HEK293 (cell line): ENCODE measurements around the gene NEO1.

Experiments used
- CTCF ChIA-PET: fragments of 350-600 bp; formaldehyde crosslinking; extraction: SDS; loops from one replicate; lab custom pipeline; 2021; ENCODE audit warnings: antibody characterized with exemption; lab: Yijun Ruan, JAX
- POLR2A ChIA-PET: fragments of 300-600 bp; formaldehyde crosslinking; extraction: SDS; loops from one replicate; lab custom pipeline; 2020; ENCODE audit warnings: antibody characterized with exemption, inconsistent platforms; lab: Yijun Ruan, JAX
- H3K27ac ChIP-seq: fragments of 200-500 bp; sonication (Bioruptor generic); 2 replicates; pipeline ENCODE4 v1.5.1; 2014; ENCODE audit warnings: low read depth, low read length, control low read depth, inconsistent platforms; ENCODE audit errors: extremely low read depth
- H3K36me3 ChIP-seq, 2 experiments: fragments of 200-500 bp in 1 of 2; sonication (Bioruptor generic) in 1 of 2; 1 replicate in 1 of 2; 2 replicates in 1 of 2; pipeline ENCODE4 v1.5.1; 2014 to 2017; ENCODE audit warnings: inconsistent platforms in 2 of 2, low read length in 2 of 2; ENCODE audit not compliant: control insufficient read depth in 2 of 2, insufficient read depth in 1 of 2
- H3K4me1 ChIP-seq: fragments of 200-500 bp; sonication (Bioruptor generic); 2 replicates; pipeline ENCODE4 v1.5.1; 2014; ENCODE audit warnings: mild to moderate bottlenecking, low read length, inconsistent platforms; ENCODE audit not compliant: control insufficient read depth, insufficient read depth
- H3K4me3 ChIP-seq: 2 replicates; pipeline ENCODE4 v1.5.1; 2011; ENCODE audit warnings: low read depth, mild to moderate bottlenecking, control low read depth, low read length, moderate library complexity
- H3K9me3 ChIP-seq: fragments of 200-500 bp; sonication (Bioruptor generic); 2 replicates; pipeline ENCODE4 v1.5.1; 2014; ENCODE audit warnings: low read depth, low read length, inconsistent platforms; ENCODE audit not compliant: control insufficient read depth, insufficient read depth
- BCL11A ChIP-seq: fragments of 450-650 bp; formaldehyde crosslinking; IDR thresholded peaks from 2 replicates; pipeline ENCODE4 v1.5.1; 2016; ENCODE audit warnings: low read depth, missing biosample characterization, missing genetic modification characterization
- GLIS1 ChIP-seq: fragments of 450-650 bp; formaldehyde crosslinking; IDR thresholded peaks from 2 replicates; pipeline ENCODE4 v1.5.1; 2016; ENCODE audit warnings: missing biosample characterization, missing genetic modification characterization
- KLF17 ChIP-seq: fragments of 450-650 bp; formaldehyde crosslinking; IDR thresholded peaks from 2 replicates; pipeline ENCODE4 v1.5.1; 2016; ENCODE audit warnings: missing biosample characterization, missing genetic modification characterization
- KLF7 ChIP-seq: fragments of 450-650 bp; formaldehyde crosslinking; IDR thresholded peaks from 2 replicates; pipeline ENCODE4 v1.5.1; 2016; ENCODE audit warnings: missing biosample characterization, missing genetic modification characterization, borderline replicate concordance
- RBAK ChIP-seq: fragments of 450-650 bp; formaldehyde crosslinking; IDR thresholded peaks from 2 replicates; pipeline ENCODE4 v1.5.1; 2016; ENCODE audit warnings: missing biosample characterization, missing genetic modification characterization
- REST ChIP-seq: fragments of 450-650 bp; formaldehyde crosslinking; IDR thresholded peaks from 2 replicates; pipeline ENCODE4 v1.5.1; 2016; ENCODE audit warnings: missing biosample characterization, missing genetic modification characterization
- SCRT2 ChIP-seq: fragments of 450-650 bp; formaldehyde crosslinking; IDR thresholded peaks from 2 replicates; pipeline ENCODE4 v1.5.1; 2016; ENCODE audit warnings: missing biosample characterization, missing genetic modification characterization
- SP7 ChIP-seq: fragments of 450-650 bp; formaldehyde crosslinking; IDR thresholded peaks from 2 replicates; pipeline ENCODE4 v1.5.1; 2016; ENCODE audit warnings: missing biosample characterization, missing genetic modification characterization
- YY1 ChIP-seq: fragments of 450-650 bp; formaldehyde crosslinking; IDR thresholded peaks from 2 replicates; pipeline ENCODE4 v1.5.1; 2018; ENCODE audit warnings: missing biosample characterization, missing genetic modification characterization
- ZFP41 ChIP-seq: fragments of 450-650 bp; formaldehyde crosslinking; IDR thresholded peaks from 2 replicates; pipeline ENCODE4 v1.5.1; 2016; ENCODE audit warnings: missing biosample characterization, missing genetic modification characterization, borderline replicate concordance
- ZNF121 ChIP-seq: fragments of 450-650 bp; formaldehyde crosslinking; IDR thresholded peaks from 2 replicates; pipeline ENCODE4 v1.5.1; 2016; ENCODE audit warnings: missing biosample characterization, missing genetic modification characterization
- ZNF169 ChIP-seq: fragments of 450-650 bp; formaldehyde crosslinking; IDR thresholded peaks from 2 replicates; pipeline ENCODE4 v1.5.1; 2016; ENCODE audit warnings: missing biosample characterization, missing genetic modification characterization
- ZNF248 ChIP-seq: fragments of 450-650 bp; formaldehyde crosslinking; IDR thresholded peaks from 2 replicates; pipeline ENCODE4 v1.5.1; 2017; ENCODE audit warnings: missing biosample characterization, missing genetic modification characterization
- ZNF302 ChIP-seq: fragments of 450-650 bp; formaldehyde crosslinking; IDR thresholded peaks from 2 replicates; pipeline ENCODE4 v1.5.1; 2016; ENCODE audit warnings: missing biosample characterization, missing genetic modification characterization, low read depth
- ZNF404 ChIP-seq: fragments of 450-650 bp; formaldehyde crosslinking; IDR thresholded peaks from 2 replicates; pipeline ENCODE4 v1.5.1; 2017; ENCODE audit warnings: missing biosample characterization, missing genetic modification characterization
- ZNF501 ChIP-seq: fragments of 450-650 bp; formaldehyde crosslinking; IDR thresholded peaks from 2 replicates; pipeline ENCODE4 v1.5.1; 2016; ENCODE audit warnings: missing biosample characterization, missing genetic modification characterization
- ZNF555 ChIP-seq: fragments of 450-650 bp; formaldehyde crosslinking; conservative IDR thresholded peaks from 2 replicates; pipeline ENCODE4 v1.5.1; 2017; ENCODE audit warnings: missing biosample characterization, mild to moderate bottlenecking, missing genetic modification characterization, inconsistent platforms
- ZNF560 ChIP-seq: fragments of 450-650 bp; formaldehyde crosslinking; IDR thresholded peaks from 2 replicates; pipeline ENCODE4 v1.5.1; 2017; ENCODE audit warnings: missing biosample characterization, missing genetic modification characterization, borderline replicate concordance
- ZNF580 ChIP-seq: fragments of 450-650 bp; formaldehyde crosslinking; IDR thresholded peaks from 2 replicates; pipeline ENCODE4 v1.5.1; 2016; ENCODE audit warnings: missing biosample characterization, missing genetic modification characterization
- ZNF596 ChIP-seq: fragments of 450-650 bp; IDR thresholded peaks from 2 replicates; pipeline ENCODE4 v1.5.0; 2018; ENCODE audit warnings: missing biosample characterization, mild to moderate bottlenecking, missing genetic modification characterization, moderate library complexity
- ZNF600 ChIP-seq: fragments of 450-650 bp; formaldehyde crosslinking; IDR thresholded peaks from 2 replicates; pipeline ENCODE4 v1.5.1; 2016; ENCODE audit warnings: missing biosample characterization, missing genetic modification characterization
- ZNF654 ChIP-seq: fragments of 450-650 bp; formaldehyde crosslinking; IDR thresholded peaks from 2 replicates; pipeline ENCODE4 v1.5.1; 2016; ENCODE audit warnings: low read depth, missing biosample characterization, missing genetic modification characterization
- ZNF707 ChIP-seq: fragments of 450-650 bp; formaldehyde crosslinking; IDR thresholded peaks from 2 replicates; pipeline ENCODE4 v1.5.1; 2016; ENCODE audit warnings: missing biosample characterization, missing genetic modification characterization
- TF ChIP-seq, protein P1 (sequence below): fragments of 450-650 bp; formaldehyde crosslinking; IDR thresholded peaks from 2 replicates; pipeline ENCODE4; 2016; ENCODE audit warnings: missing biosample characterization, missing genetic modification characterization
- TF ChIP-seq, protein P2 (sequence below): sonication (generic); formaldehyde crosslinking; IDR thresholded peaks from 2 replicates; pipeline ENCODE4 v1.8.1; 2022; ENCODE audit warnings: mild to moderate bottlenecking, moderate library complexity, missing genetic modification reagents
- TF ChIP-seq, protein P3 (sequence below): fragments of 450-650 bp; formaldehyde crosslinking; IDR thresholded peaks from 2 replicates; pipeline ENCODE4 v1.5.1; 2016; ENCODE audit warnings: missing biosample characterization, missing genetic modification characterization

NEO1 gene

GRCh38 chr15:73295630-73296286, 243.5 kb downstream of the NEO1 start:
- H3K27ac ChIP-seq, result no peak overlapping the region
- H3K36me3 ChIP-seq, result peaks cover 17 to 40% of the 10 kb centered on the region in 2 experiments
- H3K4me3 ChIP-seq, result no peak overlapping the region
- no peaks in the 10 kb centered on the region for H3K4me1 ChIP-seq
- TF ChIP-seq KLF7 (tag by site-specific recombination) (no peak), SP7 (tag by site-specific recombination) (no peak), ZNF169 (tag by site-specific recombination) (no peak), ZNF560 (no peak), ZNF596 (tag by site-specific recombination) (no peak), ZNF580 (tag by site-specific recombination) (no peak)
- TF ChIP-seq, protein P1, sequence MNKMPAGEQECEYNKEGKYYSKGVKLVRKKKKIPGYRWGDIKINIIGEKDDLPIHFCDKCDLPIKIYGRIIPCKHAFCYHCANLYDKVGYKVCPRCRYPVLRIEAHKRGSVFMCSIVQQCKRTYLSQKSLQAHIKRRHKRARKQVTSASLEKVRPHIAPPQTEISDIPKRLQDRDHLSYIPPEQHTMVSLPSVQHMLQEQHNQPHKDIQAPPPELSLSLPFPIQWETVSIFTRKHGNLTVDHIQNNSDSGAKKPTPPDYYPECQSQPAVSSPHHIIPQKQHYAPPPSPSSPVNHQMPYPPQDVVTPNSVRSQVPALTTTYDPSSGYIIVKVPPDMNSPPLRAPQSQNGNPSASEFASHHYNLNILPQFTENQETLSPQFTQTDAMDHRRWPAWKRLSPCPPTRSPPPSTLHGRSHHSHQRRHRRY (tag by site-specific recombination), result no peak
- TF ChIP-seq, protein P2, sequence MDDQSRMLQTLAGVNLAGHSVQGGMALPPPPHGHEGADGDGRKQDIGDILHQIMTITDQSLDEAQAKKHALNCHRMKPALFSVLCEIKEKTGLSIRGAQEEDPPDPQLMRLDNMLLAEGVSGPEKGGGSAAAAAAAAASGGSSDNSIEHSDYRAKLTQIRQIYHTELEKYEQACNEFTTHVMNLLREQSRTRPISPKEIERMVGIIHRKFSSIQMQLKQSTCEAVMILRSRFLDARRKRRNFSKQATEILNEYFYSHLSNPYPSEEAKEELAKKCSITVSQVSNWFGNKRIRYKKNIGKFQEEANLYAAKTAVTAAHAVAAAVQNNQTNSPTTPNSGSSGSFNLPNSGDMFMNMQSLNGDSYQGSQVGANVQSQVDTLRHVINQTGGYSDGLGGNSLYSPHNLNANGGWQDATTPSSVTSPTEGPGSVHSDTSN (CRISPR knock-in tag), result no peak
- TF ChIP-seq, protein P3, sequence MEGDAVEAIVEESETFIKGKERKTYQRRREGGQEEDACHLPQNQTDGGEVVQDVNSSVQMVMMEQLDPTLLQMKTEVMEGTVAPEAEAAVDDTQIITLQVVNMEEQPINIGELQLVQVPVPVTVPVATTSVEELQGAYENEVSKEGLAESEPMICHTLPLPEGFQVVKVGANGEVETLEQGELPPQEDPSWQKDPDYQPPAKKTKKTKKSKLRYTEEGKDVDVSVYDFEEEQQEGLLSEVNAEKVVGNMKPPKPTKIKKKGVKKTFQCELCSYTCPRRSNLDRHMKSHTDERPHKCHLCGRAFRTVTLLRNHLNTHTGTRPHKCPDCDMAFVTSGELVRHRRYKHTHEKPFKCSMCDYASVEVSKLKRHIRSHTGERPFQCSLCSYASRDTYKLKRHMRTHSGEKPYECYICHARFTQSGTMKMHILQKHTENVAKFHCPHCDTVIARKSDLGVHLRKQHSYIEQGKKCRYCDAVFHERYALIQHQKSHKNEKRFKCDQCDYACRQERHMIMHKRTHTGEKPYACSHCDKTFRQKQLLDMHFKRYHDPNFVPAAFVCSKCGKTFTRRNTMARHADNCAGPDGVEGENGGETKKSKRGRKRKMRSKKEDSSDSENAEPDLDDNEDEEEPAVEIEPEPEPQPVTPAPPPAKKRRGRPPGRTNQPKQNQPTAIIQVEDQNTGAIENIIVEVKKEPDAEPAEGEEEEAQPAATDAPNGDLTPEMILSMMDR (tag by site-specific recombination), result no peak
- CTCF ChIA-PET, result interaction anchor here (0.8 to 1.5 kb wide), 3 partner anchors 10 to 30 kb away, joined by 3 to 5 read pairs (median 3); no protein-coding TSS in a partner anchor
- H3K9me3 ChIP-seq, result no peaks in the 10 kb centered on the region
- POLR2A ChIA-PET, result no interaction called here

GRCh38 chr15:73296609-73297353, 244.5 kb downstream of the NEO1 start:
- POLR2A ChIA-PET, result no interaction called here
- Histone ChIP-seq H3K4me1 (no peaks in the 10 kb centered on the region), H3K36me3 (peaks cover 21 to 46% of the 10 kb centered on the region in 2 experiments), H3K27ac (no peak overlapping the region), H3K9me3 (no peaks in the 10 kb centered on the region), H3K4me3 (no peak overlapping the region)
- CTCF ChIA-PET, result interaction anchor here (0.7 to 2.7 kb wide), 4 partner anchors 9 to 497 kb away, joined by 3 to 12 read pairs (median 3); no protein-coding TSS in a partner anchor
- TF ChIP-seq ZNF501, result no peak
- TF ChIP-seq ZNF121 (tag by site-specific recombination), result no peak
- TF ChIP-seq ZNF404 (tag by site-specific recombination), result no peak
- TF ChIP-seq ZNF302 (tag by site-specific recombination), result no peak
- TF ChIP-seq REST (tag by site-specific recombination), result no peak
- TF ChIP-seq ZNF707, result no peak
- no peak for TF ChIP-seq ZFP41 (tag by site-specific recombination)
- TF ChIP-seq ZNF248 (tag by site-specific recombination), result no peak
- TF ChIP-seq BCL11A, result no peak
- TF ChIP-seq ZNF654, result no peak
- no peak for TF ChIP-seq RBAK (tag by site-specific recombination)
- TF ChIP-seq ZNF600 (tag by site-specific recombination), result no peak
- no peak for TF ChIP-seq YY1 (tag by site-specific recombination)
- no peak for TF ChIP-seq ZNF555 (tag by site-specific recombination)
- no peak for TF ChIP-seq GLIS1 (tag by site-specific recombination)
- TF ChIP-seq SCRT2 (tag by site-specific recombination), result no peak
- no peak for TF ChIP-seq KLF17 (tag by site-specific recombination)
